Measurements from ENCODE around the gene PITX1. TPM values are rescaled to one million over a fixed set of nuclear protein-coding genes. Genes with fewer than 3 reads are reported as not detected.

The PITX1 gene
- total and polyA plus RNA-seq, 2 donors = 0.05 to 0.46 TPM

DNA sequence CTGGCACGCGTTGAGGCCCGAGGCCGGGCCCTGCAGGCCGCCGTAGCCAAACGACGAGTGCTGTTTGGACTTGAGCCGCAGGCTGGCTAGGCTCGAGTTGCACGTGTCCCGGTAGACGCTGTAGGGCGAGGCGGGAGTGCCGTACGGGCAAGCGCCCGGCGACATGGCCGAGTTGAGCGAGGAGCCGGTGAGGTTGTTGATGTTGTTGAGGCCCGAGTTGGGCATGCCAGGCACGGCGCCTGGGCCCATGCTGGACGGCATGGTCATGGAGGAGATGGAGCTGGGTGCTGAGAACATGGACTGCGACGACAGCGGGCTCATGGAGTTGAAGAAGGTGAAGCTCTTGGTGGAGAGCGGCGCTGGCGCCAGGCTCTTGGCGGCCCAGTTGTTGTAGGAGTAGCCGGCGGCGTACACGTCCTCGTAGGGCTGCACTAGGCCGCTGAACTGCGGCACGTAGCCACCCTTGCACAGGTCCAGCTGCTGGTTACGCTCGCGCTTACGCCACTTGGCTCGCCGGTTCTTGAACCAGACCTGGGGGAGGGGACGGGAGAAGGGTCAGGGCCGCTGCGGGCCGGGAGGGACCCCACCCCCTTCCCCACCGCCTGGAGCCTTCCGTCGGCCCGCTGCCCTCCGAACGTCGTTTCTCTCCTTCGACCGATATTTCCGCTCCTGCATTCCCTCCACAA is 5.1 kb downstream of the PITX1 start:
- WGBS = 12% methylated on average over 62 of the region's 62 CpGs
- no peak overlapping the region for H3K27ac ChIP-seq (ENCODE audit: low read depth in 1 of 2, low read length in 1 of 2)
- H3K9me3 ChIP-seq (ENCODE audit: control insufficient read depth in 2 of 2, insufficient read depth in 1 of 2, low read length in 1 of 2) = peaks cover 0 to 7% of the 10 kb centered on the region in 2 donors
- H3K4me3 ChIP-seq (ENCODE audit: low read length in 2 of 2) = no peak overlapping the region
- peaks cover 6% of the 10 kb centered on the region in 2 donors for H3K4me1 ChIP-seq (ENCODE audit: control insufficient read depth in 2 of 2, insufficient read depth in 2 of 2, low read length in 2 of 2)
- H3K36me3 ChIP-seq (ENCODE audit: control insufficient read depth in 2 of 2, insufficient read depth in 2 of 2, low read length in 1 of 2) = no peaks in the 10 kb centered on the region
- DNase-seq (ENCODE audit: low read depth in 6 of 9, low spot score in 9 of 9) = no peak
- H3K27me3 ChIP-seq (ENCODE audit: control insufficient read depth in 2 of 2, insufficient read depth in 1 of 2, low read length in 1 of 2) = peaks cover 88 to 99% of the 10 kb centered on the region in 2 donors

DNA sequence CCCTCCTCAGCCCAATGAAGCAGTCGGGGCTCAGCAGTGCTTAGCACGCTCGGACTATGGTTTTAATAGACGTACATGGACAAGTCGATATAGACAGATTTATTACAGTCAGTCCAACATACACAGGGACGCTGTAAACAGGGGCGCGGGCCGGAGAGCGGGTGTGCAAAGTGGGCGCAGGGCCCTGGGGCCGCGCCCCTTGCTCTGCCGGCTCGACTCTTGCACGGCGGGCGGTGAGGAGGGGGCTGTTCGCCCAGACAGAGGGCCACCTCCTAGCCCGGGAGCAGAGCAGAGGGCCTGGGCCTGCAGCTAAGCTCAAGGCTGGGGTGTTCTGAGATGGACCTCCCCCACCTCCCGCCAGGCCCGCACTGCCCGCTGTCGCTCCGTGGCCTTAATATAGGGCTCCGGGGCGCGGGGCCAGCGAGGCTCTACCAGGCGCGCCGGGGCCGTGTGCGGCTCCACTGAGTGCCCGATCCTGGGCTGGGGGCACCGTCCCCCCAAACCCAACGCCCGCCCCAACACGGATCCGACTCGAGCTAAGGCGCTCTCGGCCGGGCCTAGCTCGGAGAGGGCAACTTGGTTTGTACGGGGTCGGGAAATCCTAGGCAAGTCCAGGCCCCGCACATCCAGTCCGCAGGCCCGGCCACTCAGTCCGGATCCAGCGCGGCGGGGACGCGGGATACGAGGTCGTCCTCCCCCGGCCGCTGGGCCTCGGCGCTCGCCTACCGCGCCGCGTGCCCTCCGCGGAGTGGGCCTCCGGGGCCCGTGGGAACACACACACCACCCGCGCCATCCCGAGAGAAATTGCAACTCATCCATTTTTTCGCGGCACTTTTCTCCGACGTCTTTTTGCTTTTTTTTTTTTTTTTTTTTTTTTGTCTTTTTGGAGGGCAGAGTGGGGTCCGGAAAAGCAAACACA is 6.1 kb downstream of the PITX1 start:
- Histone ChIP-seq H3K27ac (ENCODE audit: low read depth in 1 of 2, low read length in 1 of 2) (no peak overlapping the region), H3K36me3 (ENCODE audit: control insufficient read depth in 2 of 2, insufficient read depth in 2 of 2, low read length in 1 of 2) (no peaks in the 10 kb centered on the region), H3K4me1 (ENCODE audit: control insufficient read depth in 2 of 2, insufficient read depth in 2 of 2, low read length in 2 of 2) (peaks cover 0 to 6% of the 10 kb centered on the region in 2 donors), H3K9me3 (ENCODE audit: control insufficient read depth in 2 of 2, insufficient read depth in 1 of 2, low read length in 1 of 2) (peaks cover 0 to 5% of the 10 kb centered on the region in 2 donors), H3K27me3 (ENCODE audit: control insufficient read depth in 2 of 2, insufficient read depth in 1 of 2, low read length in 1 of 2) (peaks cover 78 to 96% of the 10 kb centered on the region in 2 donors), H3K4me3 (ENCODE audit: low read length in 2 of 2) (no peak overlapping the region)
- 8% methylated on average over 79 of the region's 79 CpGs for WGBS
- DNase-seq (ENCODE audit: low read depth in 6 of 9, low spot score in 9 of 9) = no peak

GRCh38 chr5:135027266-135027696 is 6.7 kb downstream of the PITX1 start:
- peaks cover 74 to 90% of the 10 kb centered on the region in 2 donors for H3K27me3 ChIP-seq (ENCODE audit: control insufficient read depth in 2 of 2, insufficient read depth in 1 of 2, low read length in 1 of 2)
- H3K9me3 ChIP-seq (ENCODE audit: control insufficient read depth in 2 of 2, insufficient read depth in 1 of 2, low read length in 1 of 2) = peaks cover 0 to 5% of the 10 kb centered on the region in 2 donors
- no peaks in the 10 kb centered on the region for H3K36me3 ChIP-seq (ENCODE audit: control insufficient read depth in 2 of 2, insufficient read depth in 2 of 2, low read length in 1 of 2)
- no peak overlapping the region for H3K27ac ChIP-seq (ENCODE audit: low read depth in 1 of 2, low read length in 1 of 2)
- DNase-seq (ENCODE audit: low read depth in 6 of 9, low spot score in 9 of 9) = no peak
- H3K4me1 ChIP-seq (ENCODE audit: control insufficient read depth in 2 of 2, insufficient read depth in 2 of 2, low read length in 2 of 2) = peaks cover 0 to 6% of the 10 kb centered on the region in 2 donors
- no peak overlapping the region for H3K4me3 ChIP-seq (ENCODE audit: low read length in 2 of 2)
- 10% methylated on average over 29 of the region's 29 CpGs for WGBS

DNA sequence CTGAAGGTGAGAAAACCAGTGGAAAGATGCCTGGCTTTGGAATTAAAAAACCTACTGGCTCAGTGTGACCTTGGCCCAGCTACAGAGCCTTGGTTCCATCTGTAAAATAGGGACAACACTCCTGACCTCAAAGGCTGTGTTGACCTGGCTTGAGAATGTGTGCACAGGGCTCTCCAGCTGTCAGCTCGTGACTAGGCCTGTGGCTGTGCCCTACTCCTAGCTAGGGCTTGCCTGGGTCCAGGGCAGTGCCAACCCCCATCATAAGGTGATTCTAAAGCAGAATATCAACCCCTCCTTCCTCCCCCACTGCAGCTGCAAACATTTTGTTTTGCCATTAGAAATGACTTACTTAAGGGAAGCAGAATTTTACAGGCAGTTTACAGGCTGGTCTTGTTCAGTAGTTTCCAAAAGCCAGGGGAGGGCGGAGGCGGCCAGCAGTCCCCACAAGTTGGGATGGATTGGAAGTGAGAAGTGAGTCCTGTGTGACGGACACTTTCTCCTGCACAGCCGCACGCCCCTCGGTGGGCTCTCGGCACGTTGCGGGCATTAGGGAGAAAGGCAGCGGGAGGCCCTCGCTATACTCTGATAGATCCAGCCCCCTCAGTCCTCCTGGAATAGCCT is 7.3 kb downstream of the PITX1 start:
- Histone ChIP-seq H3K36me3 (ENCODE audit: control insufficient read depth in 2 of 2, insufficient read depth in 2 of 2, low read length in 1 of 2) (no peaks in the 10 kb centered on the region), H3K27me3 (ENCODE audit: control insufficient read depth in 2 of 2, insufficient read depth in 1 of 2, low read length in 1 of 2) (peaks cover 72 to 86% of the 10 kb centered on the region in 2 donors), H3K27ac (ENCODE audit: low read depth in 1 of 2, low read length in 1 of 2) (no peak overlapping the region), H3K4me1 (ENCODE audit: control insufficient read depth in 2 of 2, insufficient read depth in 2 of 2, low read length in 2 of 2) (peaks cover 0 to 6% of the 10 kb centered on the region in 2 donors), H3K4me3 (ENCODE audit: low read length in 2 of 2) (no peak overlapping the region), H3K9me3 (ENCODE audit: control insufficient read depth in 2 of 2, insufficient read depth in 1 of 2, low read length in 1 of 2) (peaks cover 0 to 5% of the 10 kb centered on the region in 2 donors)
- 67% methylated on average over 12 of the region's 12 CpGs for WGBS
- DNase-seq (ENCODE audit: low read depth in 6 of 9, low spot score in 9 of 9) = no peak

DNA sequence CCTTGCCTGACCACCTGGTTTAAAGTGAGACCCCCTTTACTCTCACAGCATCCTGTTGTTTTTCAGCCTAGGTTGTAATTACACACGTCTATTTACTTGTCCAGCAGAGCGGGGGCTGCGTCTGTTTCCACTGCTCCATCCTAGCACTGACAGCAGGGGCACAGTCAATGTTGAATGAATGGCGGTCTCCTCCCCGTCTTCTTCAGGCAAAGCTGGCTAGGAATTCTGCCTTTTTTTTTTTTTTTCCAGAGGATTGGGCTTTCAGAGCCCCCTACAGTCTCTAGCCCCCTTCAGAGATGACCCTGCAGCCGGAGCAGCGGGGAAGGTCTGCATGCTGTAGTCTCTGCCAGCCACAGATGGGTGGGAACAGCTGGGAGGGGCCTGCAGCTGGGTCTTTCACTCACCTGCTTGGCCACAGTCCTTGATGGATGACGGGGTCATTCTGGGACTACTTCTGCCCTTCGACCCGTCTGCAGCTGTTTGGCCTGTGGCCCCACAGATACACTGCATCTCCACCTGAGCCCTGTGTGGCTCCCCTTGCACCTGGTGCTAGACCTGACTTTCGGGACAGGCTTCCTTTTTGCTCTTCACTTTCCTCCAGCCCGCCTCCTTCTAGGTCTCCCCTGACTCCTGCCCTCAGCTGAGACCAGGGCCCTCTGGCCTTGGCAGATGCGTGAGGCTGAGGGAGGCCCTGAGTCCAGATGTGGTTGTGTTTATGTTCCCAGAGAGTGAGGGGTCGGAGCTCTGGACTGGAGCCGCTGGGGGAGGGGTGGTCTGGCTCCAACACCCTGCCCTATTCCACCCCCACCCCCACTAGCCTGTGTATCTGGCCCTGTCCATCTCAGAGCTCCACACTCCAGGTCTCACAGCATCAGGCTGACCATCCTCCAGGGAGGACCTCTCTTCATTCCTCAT is 8.0 kb downstream of the PITX1 start:
- no peak overlapping the region for H3K4me3 ChIP-seq (ENCODE audit: low read length in 2 of 2)
- peaks cover 0 to 2% of the 10 kb centered on the region in 2 donors for H3K4me1 ChIP-seq (ENCODE audit: control insufficient read depth in 2 of 2, insufficient read depth in 2 of 2, low read length in 2 of 2)
- no peak overlapping the region for H3K27ac ChIP-seq (ENCODE audit: low read depth in 1 of 2, low read length in 1 of 2)
- H3K36me3 ChIP-seq (ENCODE audit: control insufficient read depth in 2 of 2, insufficient read depth in 2 of 2, low read length in 1 of 2) = no peaks in the 10 kb centered on the region
- DNase-seq (ENCODE audit: low read depth in 6 of 9, low spot score in 9 of 9) = no peak
- peaks cover 0 to 4% of the 10 kb centered on the region in 2 donors for H3K9me3 ChIP-seq (ENCODE audit: control insufficient read depth in 2 of 2, insufficient read depth in 1 of 2, low read length in 1 of 2)
- WGBS = 92% methylated on average over 15 of the region's 15 CpGs
- H3K27me3 ChIP-seq (ENCODE audit: control insufficient read depth in 2 of 2, insufficient read depth in 1 of 2, low read length in 1 of 2) = peaks cover 69 to 81% of the 10 kb centered on the region in 2 donors

DNA sequence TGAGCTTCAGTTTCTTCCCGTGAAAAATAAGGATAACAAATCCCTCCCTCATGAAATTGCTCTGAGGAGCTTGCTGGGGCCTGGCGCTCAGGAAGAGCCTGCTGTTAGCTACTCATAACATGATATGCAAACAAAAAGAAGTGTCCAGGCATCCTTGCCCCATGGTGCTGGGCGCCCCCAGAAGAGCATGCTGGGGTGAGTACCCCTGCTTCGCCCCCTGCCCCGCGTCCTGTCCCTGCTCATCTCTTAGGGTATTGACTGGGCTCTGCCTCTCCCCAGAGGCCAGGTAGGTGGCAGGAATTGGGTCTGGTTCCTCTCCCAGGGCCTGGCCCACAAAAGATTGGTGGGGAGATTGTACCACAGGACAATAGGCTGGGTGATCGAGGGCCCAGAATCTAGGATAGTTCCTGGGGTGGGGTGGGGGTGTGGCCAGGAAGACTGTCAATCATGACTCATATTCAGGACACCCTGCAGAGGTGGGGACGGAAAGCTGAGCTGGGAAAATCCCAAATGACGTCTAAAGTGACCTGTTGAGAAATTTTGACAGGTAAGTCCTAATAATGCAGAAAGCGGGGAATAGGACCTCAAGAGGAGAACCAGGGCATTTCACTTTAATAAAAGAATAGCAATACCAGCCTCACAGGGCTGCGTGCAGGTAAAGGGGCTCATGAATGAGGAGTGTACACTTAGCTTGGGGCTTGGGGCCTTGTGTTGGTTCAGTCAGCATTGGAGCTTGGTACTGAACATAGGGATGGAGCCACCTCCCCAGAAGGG is 8.9 kb downstream of the PITX1 start:
- Histone ChIP-seq H3K27ac (ENCODE audit: low read depth in 1 of 2, low read length in 1 of 2) (no peak overlapping the region), H3K9me3 (ENCODE audit: control insufficient read depth in 2 of 2, insufficient read depth in 1 of 2, low read length in 1 of 2) (peaks cover 0 to 3% of the 10 kb centered on the region in 2 donors), H3K36me3 (ENCODE audit: control insufficient read depth in 2 of 2, insufficient read depth in 2 of 2, low read length in 1 of 2) (no peaks in the 10 kb centered on the region), H3K4me3 (ENCODE audit: low read length in 2 of 2) (no peak overlapping the region), H3K4me1 (ENCODE audit: control insufficient read depth in 2 of 2, insufficient read depth in 2 of 2, low read length in 2 of 2) (no peaks in the 10 kb centered on the region), H3K27me3 (ENCODE audit: control insufficient read depth in 2 of 2, insufficient read depth in 1 of 2, low read length in 1 of 2) (peaks cover 61 to 78% of the 10 kb centered on the region in 2 donors)
- DNase-seq (ENCODE audit: low read depth in 6 of 9, low spot score in 9 of 9) = no peak
- 95% methylated on average over 11 of the region's 11 CpGs for WGBS

DNA sequence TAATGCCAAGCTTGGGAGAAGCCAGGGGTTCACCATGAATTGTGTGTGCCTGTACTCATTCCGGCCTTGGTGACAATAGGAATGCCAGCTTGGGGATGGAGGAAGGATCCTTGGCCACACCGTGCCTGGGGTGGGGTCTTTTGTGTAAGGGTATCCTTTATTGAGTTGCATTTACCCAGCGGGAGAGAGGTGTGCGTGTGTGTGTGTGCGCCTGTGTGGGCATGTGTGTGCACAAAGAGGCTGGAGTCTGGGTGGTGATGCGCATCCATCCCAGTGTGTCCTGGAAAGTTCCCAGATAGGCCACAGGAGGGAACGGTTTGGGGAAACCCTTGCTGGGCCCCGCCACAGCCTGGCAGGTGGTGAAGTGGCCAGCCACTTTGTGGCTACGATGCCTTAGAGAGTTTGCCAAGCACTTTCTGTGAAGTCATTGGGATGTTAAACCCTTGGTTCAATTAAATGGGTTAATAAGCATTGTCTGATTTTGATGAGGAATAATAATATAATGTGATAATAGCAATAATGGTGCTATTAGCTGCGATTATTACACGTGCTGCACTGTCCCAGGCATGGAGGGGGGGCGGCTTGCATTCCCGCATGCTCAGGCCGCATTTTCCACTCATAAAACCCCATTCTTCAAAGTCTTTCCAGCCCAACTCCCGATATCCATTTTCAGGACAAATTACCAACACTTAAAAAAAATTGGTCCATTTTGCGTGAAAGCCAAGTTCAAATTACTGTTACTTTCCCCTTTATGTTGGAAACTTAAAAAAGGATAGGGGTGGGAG is 13.7 kb downstream of the PITX1 start:
- DNase-seq (ENCODE audit: low read depth in 6 of 9, low spot score in 9 of 9) = no peak
- Histone ChIP-seq H3K4me1 (ENCODE audit: control insufficient read depth in 2 of 2, insufficient read depth in 2 of 2, low read length in 2 of 2) (no peaks in the 10 kb centered on the region), H3K4me3 (ENCODE audit: low read length in 2 of 2) (no peak overlapping the region), H3K27ac (ENCODE audit: low read depth in 1 of 2, low read length in 1 of 2) (no peak overlapping the region), H3K9me3 (ENCODE audit: control insufficient read depth in 2 of 2, insufficient read depth in 1 of 2, low read length in 1 of 2) (no peaks in the 10 kb centered on the region), H3K36me3 (ENCODE audit: control insufficient read depth in 2 of 2, insufficient read depth in 2 of 2, low read length in 1 of 2) (no peaks in the 10 kb centered on the region), H3K27me3 (ENCODE audit: control insufficient read depth in 2 of 2, insufficient read depth in 1 of 2, low read length in 1 of 2) (peaks cover 22 to 55% of the 10 kb centered on the region in 2 donors)
- WGBS = 91% methylated on average over 16 of the region's 16 CpGs

Measured in thymus (tissue), 11 donors.